CD4-positive, alpha-beta T cell (primary cell): ENCODE results near the gene IL3RA. TPM values are rescaled to one million over a fixed set of nuclear protein-coding genes. Genes with fewer than 3 reads are reported as not detected.

Source experiments
- ATAC-seq: fragments of 200-7000 bp; cut with Tn5 transposase; one replicate; pipeline ENCODE4 v1.10.0; 2022; ENCODE audit warnings: mild to moderate bottlenecking; ENCODE audit not compliant: poor library complexity
- CTCF ChIA-PET: fragments of 350-600 bp; sonication (Branson Sonifier 250); formaldehyde crosslinking; loops from one replicate; lab custom pipeline; 2021; ENCODE audit warnings: antibody characterized with exemption, inconsistent platforms; lab: Charles Lee
- POLR2A ChIA-PET: fragments of 350-600 bp; sonication (Branson Sonifier 250); formaldehyde crosslinking; loops from one replicate; lab custom pipeline; 2021; ENCODE audit warnings: antibody characterized with exemption, inconsistent platforms; lab: Charles Lee
- DNase-seq, 14 experiments: peaks; one replicate each; pipeline ENCODE4 v3.0.0-alpha.2; 2013 to 2020; ENCODE audit warnings: mixed read lengths in 2 of 14
- H3K27ac ChIP-seq, 2 donors: one replicate each; pipeline versions ENCODE4 v1.5.1 to v1.7.0; 2013; ENCODE audit warnings: low read length in 2 of 2, low read depth in 1 of 2, mild to moderate bottlenecking in 1 of 2
- H3K27me3 ChIP-seq, 2 experiments: 1 replicate in 1 of 2; 2 replicates in 1 of 2; pipeline versions ENCODE4 v1.6.1 to v1.7.0; 2013; ENCODE audit warnings: low read length in 2 of 2, control low read depth in 1 of 2, mild to moderate bottlenecking in 1 of 2, moderate library complexity in 1 of 2; ENCODE audit not compliant: insufficient read depth in 2 of 2, control insufficient read depth in 1 of 2
- H3K36me3 ChIP-seq: one replicate; pipeline ENCODE4 v1.6.1; 2013; ENCODE audit warnings: low read length, control low read depth; ENCODE audit not compliant: insufficient read depth
- H3K4me1 ChIP-seq: one replicate; pipeline ENCODE4 v1.6.1; 2013; ENCODE audit warnings: low read length, control low read depth; ENCODE audit not compliant: insufficient read depth
- H3K4me3 ChIP-seq: one replicate; pipeline ENCODE4 v1.5.1; 2013; ENCODE audit warnings: mild to moderate bottlenecking, low read length, moderate library complexity
- H3K9me3 ChIP-seq, 2 experiments: 1 replicate in 1 of 2; 2 replicates in 1 of 2; pipeline versions ENCODE4 v1.6.1 to v1.7.0; 2013; ENCODE audit warnings: low read length in 2 of 2, mild to moderate bottlenecking in 2 of 2, control low read depth in 1 of 2, moderate library complexity in 1 of 2; ENCODE audit not compliant: control insufficient read depth in 1 of 2, insufficient read depth in 1 of 2
- H3K27ac Mint-ChIP-seq: one replicate; pipeline ENCODE4 v1.8.0; 2020; ENCODE audit warnings: mixed read lengths
- H3K27me3 Mint-ChIP-seq: one replicate; pipeline ENCODE4 v1.8.0; 2021; ENCODE audit warnings: mixed read lengths
- H3K36me3 Mint-ChIP-seq: one replicate; pipeline ENCODE4 v1.8.0; 2021; ENCODE audit warnings: low read depth, mixed read lengths
- H3K4me1 Mint-ChIP-seq: one replicate; pipeline ENCODE4 v1.8.0; 2021; ENCODE audit warnings: low read depth, mixed read lengths
- H3K4me3 Mint-ChIP-seq: one replicate; pipeline ENCODE4 v1.8.0; 2020; ENCODE audit warnings: mild to moderate bottlenecking, mixed read lengths
- H3K9me3 Mint-ChIP-seq: one replicate; pipeline ENCODE4 v1.8.0; 2020; ENCODE audit warnings: mixed read lengths
- intact Hi-C, 2 experiments: fragments of 100-400 bp; cut with DNase I in 1 of 2; cut with micrococcal nuclease in 1 of 2; formaldehyde crosslinking; loops; one replicate each; pipeline versions ENCODE4 v1.15.1 to v1.9.0; 2023 to 2025; cut with DNase I, micrococcal nuclease
- total RNA-seq, 174 experiments: library from RNA in 2 of 174; stranded (reverse) in 2 of 174; gene quantifications; one replicate each; pipeline ENCODE4 v1.2.3 and lab custom pipeline; 2021 to 2026
- TF ChIP-seq, protein P1 (sequence below): fragments of 200-600 bp; IDR thresholded peaks from one replicate; pipeline ENCODE4 v1.8.0; 2022; ENCODE audit warnings: antibody characterized with exemption, mild to moderate bottlenecking

The IL3RA gene
- total RNA-seq, 2 experiments from 2014 or later = 0.45 to 0.49 TPM

- peaks cover 12% of the 10 kb centered on the region for H3K36me3 Mint-ChIP-seq
- POLR2A ChIA-PET = no interaction called here
These were observed 31.8 kb downstream of the IL3RA start for GRCh38 chrX:1368385-1368698.

GRCh38 chrX:1378306-1378759 lies 41.7 kb downstream of the IL3RA start:
- peaks cover 9% of the 10 kb centered on the region for H3K4me1 ChIP-seq
- Mint-ChIP-seq H3K27me3 (no peaks in the 10 kb centered on the region), H3K4me3 (no peak overlapping the region), H3K4me1 (no peaks in the 10 kb centered on the region), H3K36me3 (peaks cover 13% of the 10 kb centered on the region), H3K9me3 (no peaks in the 10 kb centered on the region), H3K27ac (no peak overlapping the region)
- ATAC-seq (no peak), DNase-seq (peak in 1 of 14 experiments; percentile 18)
- no peak overlapping the region for H3K27ac ChIP-seq
- H3K9me3 ChIP-seq = no peaks in the 10 kb centered on the region
- POLR2A ChIA-PET = no interaction called here
- TF ChIP-seq, protein P1, sequence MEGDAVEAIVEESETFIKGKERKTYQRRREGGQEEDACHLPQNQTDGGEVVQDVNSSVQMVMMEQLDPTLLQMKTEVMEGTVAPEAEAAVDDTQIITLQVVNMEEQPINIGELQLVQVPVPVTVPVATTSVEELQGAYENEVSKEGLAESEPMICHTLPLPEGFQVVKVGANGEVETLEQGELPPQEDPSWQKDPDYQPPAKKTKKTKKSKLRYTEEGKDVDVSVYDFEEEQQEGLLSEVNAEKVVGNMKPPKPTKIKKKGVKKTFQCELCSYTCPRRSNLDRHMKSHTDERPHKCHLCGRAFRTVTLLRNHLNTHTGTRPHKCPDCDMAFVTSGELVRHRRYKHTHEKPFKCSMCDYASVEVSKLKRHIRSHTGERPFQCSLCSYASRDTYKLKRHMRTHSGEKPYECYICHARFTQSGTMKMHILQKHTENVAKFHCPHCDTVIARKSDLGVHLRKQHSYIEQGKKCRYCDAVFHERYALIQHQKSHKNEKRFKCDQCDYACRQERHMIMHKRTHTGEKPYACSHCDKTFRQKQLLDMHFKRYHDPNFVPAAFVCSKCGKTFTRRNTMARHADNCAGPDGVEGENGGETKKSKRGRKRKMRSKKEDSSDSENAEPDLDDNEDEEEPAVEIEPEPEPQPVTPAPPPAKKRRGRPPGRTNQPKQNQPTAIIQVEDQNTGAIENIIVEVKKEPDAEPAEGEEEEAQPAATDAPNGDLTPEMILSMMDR = no peak
- no peak overlapping the region for H3K4me3 ChIP-seq
- intact Hi-C loops = no loop called here
- peaks cover 3% of the 10 kb centered on the region for H3K36me3 ChIP-seq
- CTCF ChIA-PET = no interaction called here
- no peaks in the 10 kb centered on the region for H3K27me3 ChIP-seq

More at GRCh38 chrX:1368385-1368698, 31.8 kb downstream of the IL3RA start:
- Histone ChIP-seq H3K36me3 (peaks cover 2% of the 10 kb centered on the region), H3K9me3 (peaks cover 0 to 5% of the 10 kb centered on the region in 2 experiments), H3K27ac (no peak overlapping the region), H3K4me3 (no peak overlapping the region), H3K27me3 (no peaks in the 10 kb centered on the region), H3K4me1 (no peaks in the 10 kb centered on the region)
- CTCF ChIA-PET = no interaction called here
- Mint-ChIP-seq H3K4me1 (no peaks in the 10 kb centered on the region), H3K27ac (no peak overlapping the region), H3K27me3 (no peaks in the 10 kb centered on the region), H3K9me3 (no peaks in the 10 kb centered on the region), H3K4me3 (no peak overlapping the region)
- TF ChIP-seq, protein P1 = no peak
- no peak for DNase-seq
- intact Hi-C loops = no loop called here
- ATAC-seq = no peak

GRCh38 chrX:1380672-1381233 lies 44.2 kb downstream of the IL3RA start:
- H3K4me1 Mint-ChIP-seq = no peaks in the 10 kb centered on the region
- no peaks in the 10 kb centered on the region for H3K27me3 Mint-ChIP-seq
- no peaks in the 10 kb centered on the region for H3K9me3 Mint-ChIP-seq
- Histone ChIP-seq H3K9me3 (peaks cover 0 to 8% of the 10 kb centered on the region in 2 experiments), H3K27ac (no peak overlapping the region), H3K4me3 (no peak overlapping the region), H3K4me1 (peaks cover 9% of the 10 kb centered on the region), H3K36me3 (peaks cover 18% of the 10 kb centered on the region), H3K27me3 (no peaks in the 10 kb centered on the region)
- H3K36me3 Mint-ChIP-seq = peaks cover 34% of the 10 kb centered on the region
- peak in 1 of 14 experiments; percentile 24 for DNase-seq
- intact Hi-C loops = no loop called here
- POLR2A ChIA-PET = no interaction called here
- H3K27ac Mint-ChIP-seq = no peak overlapping the region
- no peak overlapping the region for H3K4me3 Mint-ChIP-seq
- ATAC-seq = no peak
- TF ChIP-seq, protein P1 = no peak
- CTCF ChIA-PET = no interaction called here
